Measurements from ENCODE around the gene MANSC1. TPM values are rescaled to one million over a fixed set of nuclear protein-coding genes. Genes with fewer than 3 reads are reported as not detected.
A peak's percentile ranks its signal among the peaks of the same experiment; 100 is the strongest.

MANSC1 gene
- total RNA-seq, 1 experiment from 2014 or later: 9.1 TPM

GRCh38 chr12:12356467-12356895, 6.4 kb upstream of the MANSC1 start:
- no peaks in the 10 kb centered on the region for H3K9me3 ChIP-seq (ENCODE audit: control insufficient read depth, low read depth, low read length)
- Mint-ChIP-seq H3K4me3 (peak overlapping the region; percentile 84 to 85), H3K9me3 (no peaks in the 10 kb centered on the region), H3K36me3 (ENCODE audit: insufficient read depth in 1 of 3, low read depth in 3 of 3) (no peaks in the 10 kb centered on the region; a peak in 1 of 7 replicates), H3K27me3 (ENCODE audit: low read depth) (no peaks in the 10 kb centered on the region), H3K4me1 (peaks cover 27 to 33% of the 10 kb centered on the region in 2 experiments), H3K27ac (no peak overlapping the region; a peak in 1 of 7 replicates)
- no peak overlapping the region for H2AFZ ChIP-seq (ENCODE audit: low read length)
- no peak overlapping the region for H2BK15ac ChIP-seq (ENCODE audit: low read depth, low read length)
- peaks cover 10% of the 10 kb centered on the region for H3K23me2 ChIP-seq (ENCODE audit: insufficient read length, low read depth, low read length, poor library complexity, severe bottlenecking)
- peak overlapping the region; percentile 67 for H3K4me2 ChIP-seq (ENCODE audit: insufficient read depth, insufficient read length, low read length)
- H2BK20ac ChIP-seq (ENCODE audit: low read depth, low read length, poor library complexity, severe bottlenecking): no peak overlapping the region
- H3K79me2 ChIP-seq (ENCODE audit: insufficient read depth, low read length): 0 out of 2 replicates have a peak, but pooled peaks cover 2% of the 10 kb centered on the region
- no peaks in the 10 kb centered on the region for H3K27me3 ChIP-seq (ENCODE audit: insufficient read depth, low read length)
- H4K20me1 ChIP-seq (ENCODE audit: control insufficient read depth, insufficient read depth, insufficient read length): no peaks in the 10 kb centered on the region
- no peak overlapping the region for H3K23ac ChIP-seq (ENCODE audit: insufficient read length, low read depth, low read length)
- no peak overlapping the region for H3K56ac ChIP-seq (ENCODE audit: insufficient read length, low read depth, low read length)
- H3K9ac ChIP-seq (ENCODE audit: extremely low read depth, insufficient read length, low read length): peak overlapping the region; percentile 43
- no peaks in the 10 kb centered on the region for H3K79me1 ChIP-seq (ENCODE audit: insufficient read depth, low read depth, low read length, poor library complexity, severe bottlenecking)
- no peak for DNase-seq
- WGBS (ENCODE audit: extremely low coverage, insufficient read length, low lambda C conversion rate): no CpG with 5 or more reads among the region's 5 CpGs
- no peak overlapping the region for H2BK120ac ChIP-seq (ENCODE audit: low read depth, low read length, poor library complexity, severe bottlenecking)
- H2BK5ac ChIP-seq (ENCODE audit: insufficient read length, low read length): no peak overlapping the region
- no peak overlapping the region for H3K4ac ChIP-seq (ENCODE audit: low read depth, low read length)
- no peak overlapping the region for H2AK5ac ChIP-seq (ENCODE audit: insufficient read length, low read length)
- no peak overlapping the region for H3K18ac ChIP-seq (ENCODE audit: insufficient read length, low read depth, low read length)
- H3K27ac ChIP-seq (ENCODE audit: insufficient read length, low read depth, low read length): no peak overlapping the region
- no peak overlapping the region for H2BK12ac ChIP-seq (ENCODE audit: insufficient read length, low read depth, low read length)
- H4K91ac ChIP-seq (ENCODE audit: insufficient read length, low read depth, low read length): no peak overlapping the region
- no peak for TF ChIP-seq CTCF (conservative IDR thresholded peaks at IDR 0.05)
- H4K5ac ChIP-seq (ENCODE audit: insufficient read length, low read depth, low read length): no peak overlapping the region
- no peak overlapping the region for H3T11ph ChIP-seq (ENCODE audit: low read length)
- no peak overlapping the region for H3K14ac ChIP-seq (ENCODE audit: insufficient read depth, low read length)
- no peaks in the 10 kb centered on the region for H3K4me1 ChIP-seq (ENCODE audit: insufficient read depth, low read length)
- no peak overlapping the region for H4K8ac ChIP-seq (replicated peaks; ENCODE audit: insufficient read length, low read depth, low read length)
